Mesenchymal stem cell (in vitro differentiated cells and primary cell): ENCODE data around the gene ELAVL1.

ENCODE experiments used
- DNase-seq: peaks from one replicate; pipeline ENCODE4 v3.0.0-alpha.2; 2013
- H2AFZ ChIP-seq: one replicate; pipeline ENCODE4 v1.6.1; 2013; ENCODE audit warnings: low read depth, mild to moderate bottlenecking, control low read depth, inconsistent platforms, low read length, moderate library complexity
- H2AK5ac ChIP-seq: 2 replicates; pipeline ENCODE4 v1.6.1; 2013; ENCODE audit warnings: low read length, moderate library complexity, mild to moderate bottlenecking, inconsistent platforms; ENCODE audit not compliant: severe bottlenecking
- H2BK120ac ChIP-seq: one replicate; pipeline ENCODE4 v1.6.1; 2013; ENCODE audit warnings: low read depth, mild to moderate bottlenecking, inconsistent platforms, low read length, moderate library complexity
- H2BK12ac ChIP-seq, 2 experiments: one replicate each; pipeline ENCODE4 v1.6.1; 2013; ENCODE audit warnings: inconsistent platforms in 2 of 2, low read length in 2 of 2, mild to moderate bottlenecking in 2 of 2, moderate library complexity in 2 of 2, control low read depth in 1 of 2
- H2BK15ac ChIP-seq: one replicate; pipeline ENCODE4 v1.6.1; 2013; ENCODE audit warnings: mild to moderate bottlenecking, low read depth, inconsistent platforms; ENCODE audit not compliant: poor library complexity, severe bottlenecking
- H2BK5ac ChIP-seq: 2 replicates; pipeline ENCODE4 v1.6.1; 2013; ENCODE audit warnings: low read depth, mild to moderate bottlenecking, low read length, control low read depth, inconsistent platforms; ENCODE audit not compliant: poor library complexity, severe bottlenecking
- H3K14ac ChIP-seq, 2 experiments: one replicate each; pipeline ENCODE4 v1.6.1; 2013; ENCODE audit warnings: inconsistent platforms in 2 of 2, low read length in 2 of 2, control low read depth in 1 of 2, mild to moderate bottlenecking in 1 of 2, moderate library complexity in 1 of 2
- H3K18ac ChIP-seq, 2 experiments: one replicate each; pipeline ENCODE4 v1.6.1; 2013; ENCODE audit warnings: inconsistent platforms in 2 of 2, low read length in 2 of 2, control low read depth in 1 of 2, low read depth in 1 of 2, mild to moderate bottlenecking in 1 of 2
- H3K23ac ChIP-seq, 2 experiments: one replicate each; pipeline ENCODE4 v1.6.1; 2013; ENCODE audit warnings: inconsistent platforms in 2 of 2, low read length in 2 of 2, mild to moderate bottlenecking in 2 of 2, moderate library complexity in 2 of 2, control low read depth in 1 of 2
- H3K27ac ChIP-seq: 2 replicates; pipeline ENCODE4 v1.5.1; 2013; ENCODE audit warnings: mild to moderate bottlenecking, moderate library complexity, low read length, control low read depth, inconsistent platforms; ENCODE audit not compliant: poor library complexity, severe bottlenecking
- H3K27me3 ChIP-seq, 2 experiments: 2 replicates each; pipeline versions ENCODE4 v1.6.1 to v1.7.0; 2013; ENCODE audit warnings: low read length in 2 of 2, mild to moderate bottlenecking in 2 of 2, moderate library complexity in 2 of 2, control low read depth in 1 of 2, inconsistent platforms in 1 of 2; ENCODE audit not compliant: control insufficient read depth in 1 of 2, insufficient read depth in 1 of 2
- H3K36me3 ChIP-seq, 2 experiments: 2 replicates each; pipeline versions ENCODE4 v1.6.1 to v1.7.0; 2013; ENCODE audit warnings: low read length in 2 of 2, control low read depth in 1 of 2, inconsistent platforms in 1 of 2, low read depth in 1 of 2, mild to moderate bottlenecking in 1 of 2; ENCODE audit not compliant: insufficient read depth in 2 of 2, control insufficient read depth in 1 of 2
- H3K4ac ChIP-seq, 2 experiments: one replicate each; pipeline ENCODE4 v1.6.1; 2013; ENCODE audit warnings: inconsistent platforms in 2 of 2, low read length in 2 of 2, mild to moderate bottlenecking in 2 of 2, moderate library complexity in 2 of 2, control low read depth in 1 of 2, low read depth in 1 of 2
- H3K4me1 ChIP-seq: 2 replicates; pipeline ENCODE4 v1.6.1; 2013; ENCODE audit warnings: low read depth, low read length, control low read depth; ENCODE audit not compliant: control insufficient read depth, insufficient read depth
- H3K4me2 ChIP-seq: 2 replicates; pipeline ENCODE4 v1.6.1; 2013; ENCODE audit warnings: low read length, mild to moderate bottlenecking, inconsistent platforms; ENCODE audit not compliant: poor library complexity, severe bottlenecking
- H3K4me3 ChIP-seq, 2 experiments: 2 replicates each; pipeline versions ENCODE4 v1.5.1 to v1.7.0; 2013; ENCODE audit warnings: low read length in 2 of 2, mild to moderate bottlenecking in 2 of 2, control low read depth in 1 of 2, low read depth in 1 of 2; ENCODE audit not compliant: insufficient read depth in 1 of 2
- H3K79me1 ChIP-seq: replicated peaks from 2 replicates; pipeline ENCODE4 v1.6.1; 2013; ENCODE audit warnings: mild to moderate bottlenecking, control low read depth, low read length, inconsistent platforms; ENCODE audit not compliant: poor library complexity, severe bottlenecking
- H3K9ac ChIP-seq: 2 replicates; pipeline ENCODE4 v1.7.0; 2013; ENCODE audit warnings: mild to moderate bottlenecking, low read length, moderate library complexity
- H3K9me3 ChIP-seq: 2 replicates; pipeline ENCODE4 v1.7.0; 2013; ENCODE audit warnings: mild to moderate bottlenecking, low read length; ENCODE audit not compliant: control insufficient read depth
- H4K8ac ChIP-seq: one replicate; pipeline ENCODE4 v1.6.1; 2013; ENCODE audit warnings: inconsistent platforms, mild to moderate bottlenecking, low read length, moderate library complexity
- H4K91ac ChIP-seq: one replicate; pipeline ENCODE4 v1.6.1; 2013; ENCODE audit warnings: mild to moderate bottlenecking, low read length, inconsistent platforms
- WGBS: methylation state at CpG from one replicate; pipeline ENCODE4 v1.1.7; 2013; ENCODE audit warnings: mixed read lengths; 5-methylcytosine and 5-hydroxymethylcytosine counted together

Gene ELAVL1

GRCh38 chr19:7989071-7989575 lies 16.3 kb downstream of the ELAVL1 start:
- Histone ChIP-seq H3K23ac (no peak overlapping the region), H2BK12ac (no peak overlapping the region), H2AFZ (no peak overlapping the region), H2AK5ac (peak overlapping the region; percentile 73), H3K9me3 (no peaks in the 10 kb centered on the region), H3K27me3 (no peaks in the 10 kb centered on the region), H3K4me1 (peaks cover 38% of the 10 kb centered on the region), H2BK15ac (no peak overlapping the region), H3K4me2 (peak overlapping the region; percentile 7), H3K14ac (no peak overlapping the region), H3K4ac (no peak overlapping the region), H4K8ac (no peak overlapping the region), H3K27ac (peak overlapping the region; percentile 71), H3K18ac (no peak overlapping the region), H3K9ac (no peak overlapping the region), H3K4me3 (no peak overlapping the region), H3K79me1 (peaks cover 24% of the 10 kb centered on the region), H2BK120ac (no peak overlapping the region), H2BK5ac (no peak overlapping the region), H4K91ac (no peak overlapping the region), H3K36me3 (peaks cover 60 to 64% of the 10 kb centered on the region in 2 experiments)
- WGBS = 98% methylated on average over 12 of the region's 12 CpGs
- DNase-seq = no peak

GRCh38 chr19:7988307-7988706 lies 17.1 kb downstream of the ELAVL1 start:
- no peak overlapping the region for H3K14ac ChIP-seq
- no peaks in the 10 kb centered on the region for H3K27me3 ChIP-seq
- H3K9ac ChIP-seq = no peak overlapping the region
- DNase-seq = no peak
- WGBS = 88% methylated on average over 5 of the region's 5 CpGs
- no peak overlapping the region for H4K8ac ChIP-seq
- no peak overlapping the region for H2AFZ ChIP-seq
- H4K91ac ChIP-seq = no peak overlapping the region
- no peak overlapping the region for H3K18ac ChIP-seq
- H3K36me3 ChIP-seq = peaks cover 68 to 70% of the 10 kb centered on the region in 2 experiments
- H2AK5ac ChIP-seq = peak overlapping the region; percentile 73
- peaks cover 35% of the 10 kb centered on the region for H3K4me1 ChIP-seq
- no peak overlapping the region for H3K23ac ChIP-seq
- H2BK12ac ChIP-seq = no peak overlapping the region
- no peak overlapping the region for H2BK120ac ChIP-seq
- H3K79me1 ChIP-seq = peaks cover 31% of the 10 kb centered on the region
- H3K4me2 ChIP-seq = no peak overlapping the region
- no peak overlapping the region for H2BK15ac ChIP-seq
- H3K27ac ChIP-seq = no peak overlapping the region
- no peaks in the 10 kb centered on the region for H3K9me3 ChIP-seq
- H3K4ac ChIP-seq = no peak overlapping the region
- no peak overlapping the region for H2BK5ac ChIP-seq
- H3K4me3 ChIP-seq = no peak overlapping the region

GRCh38 chr19:7987114-7987768 lies 18.2 kb downstream of the ELAVL1 start:
- H3K4me1 ChIP-seq = peaks cover 36% of the 10 kb centered on the region
- no peak overlapping the region for H3K4me3 ChIP-seq
- peak overlapping the region in 1 of 2 experiments; percentile 57 for H3K23ac ChIP-seq
- H3K9ac ChIP-seq = no peak overlapping the region
- peak overlapping the region in 1 of 2 experiments; percentile 26 for H3K4ac ChIP-seq
- H3K27ac ChIP-seq = peak overlapping the region; percentile 45
- peak overlapping the region; percentile 14 to 59 for H2BK12ac ChIP-seq
- peaks cover 39% of the 10 kb centered on the region for H3K79me1 ChIP-seq
- H3K9me3 ChIP-seq = no peaks in the 10 kb centered on the region
- no peak overlapping the region for H2AFZ ChIP-seq
- peak overlapping the region; percentile 48 to 54 for H3K18ac ChIP-seq
- peaks cover 71 to 73% of the 10 kb centered on the region in 2 experiments for H3K36me3 ChIP-seq
- H4K8ac ChIP-seq = no peak overlapping the region
- peak overlapping the region; percentile 24 for H2AK5ac ChIP-seq
- no peak overlapping the region for H3K4me2 ChIP-seq
- no peak overlapping the region for H2BK5ac ChIP-seq
- H2BK15ac ChIP-seq = peak overlapping the region; percentile 76
- peak overlapping the region in 1 of 2 experiments; percentile 79 for H3K14ac ChIP-seq
- WGBS = 82% methylated on average over 17 of the region's 17 CpGs
- no peak overlapping the region for H2BK120ac ChIP-seq
- peak overlapping the region; percentile 40 for H4K91ac ChIP-seq
- DNase-seq = no peak
- no peaks in the 10 kb centered on the region for H3K27me3 ChIP-seq

- Histone ChIP-seq H3K4me2 (peak overlapping the region; percentile 10), H2BK15ac (no peak overlapping the region), H2AFZ (no peak overlapping the region), H2AK5ac (no peak overlapping the region), H3K23ac (no peak overlapping the region), H3K9ac (no peak overlapping the region), H3K79me1 (peaks cover 46% of the 10 kb centered on the region), H2BK5ac (no peak overlapping the region), H4K91ac (no peak overlapping the region), H3K18ac (no peak overlapping the region), H4K8ac (no peak overlapping the region), H3K9me3 (no peaks in the 10 kb centered on the region), H3K4me1 (peaks cover 43% of the 10 kb centered on the region), H3K4me3 (no peak overlapping the region), H3K27me3 (no peaks in the 10 kb centered on the region), H2BK120ac (no peak overlapping the region), H2BK12ac (no peak overlapping the region), H3K4ac (no peak overlapping the region), H3K14ac (no peak overlapping the region), H3K27ac (peak overlapping the region; percentile 49), H3K36me3 (peaks cover 74 to 77% of the 10 kb centered on the region in 2 experiments)
- peak; percentile 90 for DNase-seq
- whole genome bisulfite sequencing = 69% methylated on average over 23 of the region's 23 CpGs
These were observed 18.9 kb downstream of the ELAVL1 start for GRCh38 chr19:7986321-7987113.
